Measurements from ENCODE around the gene PARP1. TPM values are rescaled to one million over a fixed set of nuclear protein-coding genes. Genes with fewer than 3 reads are reported as not detected.

Gene PARP1
- total and polyA plus RNA-seq, 7 donors, result 16.4 to 168 (median 107) TPM

DNA sequence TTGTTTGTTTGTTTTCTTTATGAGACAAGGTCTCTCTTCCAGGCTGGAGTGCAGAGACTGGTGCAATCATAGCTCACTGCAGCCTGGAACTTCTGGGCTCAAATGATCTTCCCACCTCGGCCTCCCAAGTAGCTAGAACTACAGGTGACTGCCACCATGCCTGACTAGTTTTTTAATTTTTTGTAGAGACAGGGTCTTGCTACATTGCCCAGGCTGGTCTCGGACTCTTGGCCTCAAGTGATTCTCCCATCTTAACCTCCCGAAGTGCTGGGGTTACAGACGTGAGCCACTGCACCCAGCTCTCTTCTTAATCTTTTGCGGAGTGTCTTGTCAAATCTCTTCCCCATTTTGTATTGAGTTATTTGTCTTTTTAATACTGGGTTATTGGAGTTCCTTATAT is 32.6 kb upstream of the PARP1 start:
- no peaks in the 10 kb centered on the region for H3K9me3 ChIP-seq
- WGBS, 2 donors, result 83 to 84% methylated on average over 5 of the region's 5 CpGs
- intact Hi-C loops (cut with DNase I), result no loop called here
- TF ChIP-seq POLR2AphosphoS5 (IDR thresholded peaks at IDR 0.05) (no peak), EP300 (IDR thresholded peaks at IDR 0.05) (no peak), POLR2A (IDR thresholded peaks at IDR 0.05) (no peak)
- TF ChIP-seq, protein P1, sequence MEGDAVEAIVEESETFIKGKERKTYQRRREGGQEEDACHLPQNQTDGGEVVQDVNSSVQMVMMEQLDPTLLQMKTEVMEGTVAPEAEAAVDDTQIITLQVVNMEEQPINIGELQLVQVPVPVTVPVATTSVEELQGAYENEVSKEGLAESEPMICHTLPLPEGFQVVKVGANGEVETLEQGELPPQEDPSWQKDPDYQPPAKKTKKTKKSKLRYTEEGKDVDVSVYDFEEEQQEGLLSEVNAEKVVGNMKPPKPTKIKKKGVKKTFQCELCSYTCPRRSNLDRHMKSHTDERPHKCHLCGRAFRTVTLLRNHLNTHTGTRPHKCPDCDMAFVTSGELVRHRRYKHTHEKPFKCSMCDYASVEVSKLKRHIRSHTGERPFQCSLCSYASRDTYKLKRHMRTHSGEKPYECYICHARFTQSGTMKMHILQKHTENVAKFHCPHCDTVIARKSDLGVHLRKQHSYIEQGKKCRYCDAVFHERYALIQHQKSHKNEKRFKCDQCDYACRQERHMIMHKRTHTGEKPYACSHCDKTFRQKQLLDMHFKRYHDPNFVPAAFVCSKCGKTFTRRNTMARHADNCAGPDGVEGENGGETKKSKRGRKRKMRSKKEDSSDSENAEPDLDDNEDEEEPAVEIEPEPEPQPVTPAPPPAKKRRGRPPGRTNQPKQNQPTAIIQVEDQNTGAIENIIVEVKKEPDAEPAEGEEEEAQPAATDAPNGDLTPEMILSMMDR (IDR thresholded peaks at IDR 0.05), result no peak
- H3K4me1 ChIP-seq, result no peaks in the 10 kb centered on the region
- H3K27me3 ChIP-seq, result no peaks in the 10 kb centered on the region
- H3K4me3 ChIP-seq, result no peak overlapping the region
- DNase-seq, result no peak
- no peak overlapping the region for H3K27ac ChIP-seq
- H3K36me3 ChIP-seq, result no peaks in the 10 kb centered on the region

GRCh38 chr1:226438007-226438406 is 30.1 kb upstream of the PARP1 start:
- intact Hi-C loops (cut with DNase I), result no loop called here
- no peaks in the 10 kb centered on the region for H3K4me1 ChIP-seq
- TF ChIP-seq POLR2AphosphoS5 (IDR thresholded peaks at IDR 0.05) (no peak), POLR2A (IDR thresholded peaks at IDR 0.05) (no peak), EP300 (IDR thresholded peaks at IDR 0.05) (no peak)
- TF ChIP-seq, protein P1 (IDR thresholded peaks at IDR 0.05), result no peak
- WGBS, 2 donors, result 65 to 79% methylated on average over 2 of the region's 2 CpGs
- DNase-seq, result no peak
- no peaks in the 10 kb centered on the region for H3K9me3 ChIP-seq
- H3K36me3 ChIP-seq, result no peaks in the 10 kb centered on the region
- H3K4me3 ChIP-seq, result no peak overlapping the region
- H3K27me3 ChIP-seq, result no peaks in the 10 kb centered on the region
- no peak overlapping the region for H3K27ac ChIP-seq

- Histone ChIP-seq H3K4me1 (no peaks in the 10 kb centered on the region), H3K36me3 (no peaks in the 10 kb centered on the region), H3K4me3 (no peak overlapping the region), H3K27me3 (no peaks in the 10 kb centered on the region), H3K9me3 (no peaks in the 10 kb centered on the region), H3K27ac (no peak overlapping the region)
- TF ChIP-seq POLR2A (IDR thresholded peaks at IDR 0.05), result no peak
- no peak for TF ChIP-seq POLR2AphosphoS5 (IDR thresholded peaks at IDR 0.05)
- TF ChIP-seq, protein P1 (IDR thresholded peaks at IDR 0.05), result no peak
- no peak for TF ChIP-seq EP300 (IDR thresholded peaks at IDR 0.05)
- intact Hi-C loops (cut with DNase I), result no loop called here
- 16 to 43% methylated on average over 8 of the region's 8 CpGs for WGBS, 2 donors
- no peak for DNase-seq
These were observed 29.1 kb upstream of the PARP1 start for GRCh38 chr1:226436855-226437491.

DNA sequence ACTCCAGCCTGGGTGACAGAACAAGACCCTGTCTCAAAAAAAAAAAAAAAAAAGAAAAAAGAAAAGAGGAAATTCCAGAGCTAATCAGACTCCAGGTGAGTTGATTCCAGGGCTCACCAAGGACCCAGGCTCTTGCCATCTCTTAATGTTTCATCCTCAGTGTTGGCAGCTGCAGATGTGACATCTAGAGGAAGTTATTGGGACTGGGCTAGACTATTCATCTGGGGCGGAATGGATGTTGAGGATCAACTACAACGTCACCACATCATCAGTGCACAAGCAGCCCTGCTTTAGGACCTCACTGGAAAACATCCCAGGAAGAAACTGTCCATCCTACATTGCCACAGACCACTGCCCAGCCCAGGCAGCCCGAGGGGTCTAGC is 28.6 kb upstream of the PARP1 start:
- Histone ChIP-seq H3K27ac (no peak overlapping the region), H3K9me3 (no peaks in the 10 kb centered on the region), H3K4me1 (no peaks in the 10 kb centered on the region), H3K36me3 (no peaks in the 10 kb centered on the region), H3K27me3 (no peaks in the 10 kb centered on the region), H3K4me3 (no peak overlapping the region)
- no peak for DNase-seq
- intact Hi-C loops (cut with DNase I), result no loop called here
- WGBS, 2 donors, result 73 to 78% methylated on average over 3 of the region's 3 CpGs
- no peak for TF ChIP-seq POLR2AphosphoS5 (IDR thresholded peaks at IDR 0.05)
- no peak for TF ChIP-seq POLR2A (IDR thresholded peaks at IDR 0.05)
- TF ChIP-seq, protein P1 (IDR thresholded peaks at IDR 0.05), result no peak
- no peak for TF ChIP-seq EP300 (IDR thresholded peaks at IDR 0.05)

DNA sequence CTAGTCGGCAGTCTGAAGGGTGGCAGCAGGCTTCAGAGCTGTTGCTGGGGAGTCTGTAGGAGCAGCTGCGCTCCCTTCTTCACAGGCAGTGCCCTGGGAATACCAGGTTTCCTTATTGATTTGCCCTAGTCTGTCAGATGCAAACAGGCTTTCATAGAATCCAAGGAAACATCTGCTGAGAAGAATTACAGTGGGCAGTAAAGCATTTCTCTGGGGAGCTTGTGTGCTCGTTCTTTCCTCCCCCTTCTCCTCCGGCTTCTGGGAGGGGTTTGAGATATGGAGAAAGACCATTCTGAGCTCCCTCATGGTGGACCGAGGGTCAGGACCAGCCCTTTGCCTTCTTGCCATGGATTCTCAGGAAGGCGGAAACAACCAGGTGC is 25.4 kb upstream of the PARP1 start:
- TF ChIP-seq EP300 (IDR thresholded peaks at IDR 0.05) (no peak), POLR2A (IDR thresholded peaks at IDR 0.05) (no peak), POLR2AphosphoS5 (IDR thresholded peaks at IDR 0.05) (no peak)
- TF ChIP-seq, protein P1 (IDR thresholded peaks at IDR 0.05), result no peak
- H3K9me3 ChIP-seq, result no peaks in the 10 kb centered on the region
- intact Hi-C loops (cut with DNase I), result no loop called here
- H3K4me1 ChIP-seq, result no peaks in the 10 kb centered on the region
- no peaks in the 10 kb centered on the region for H3K27me3 ChIP-seq
- DNase-seq, result no peak
- H3K4me3 ChIP-seq, result no peak overlapping the region
- H3K27ac ChIP-seq, result no peak overlapping the region
- 75 to 85% methylated on average over 6 of the region's 6 CpGs for WGBS, 2 donors
- H3K36me3 ChIP-seq, result no peaks in the 10 kb centered on the region

Data from sigmoid colon (tissue), 7 donors.